H1 (cell line): ENCODE measurements around the gene PUS3. TPM values are rescaled to one million over a fixed set of nuclear protein-coding genes. Genes with fewer than 3 reads are reported as not detected.

Experiments
- CBX8 ChIP-seq: fragments of 300-800, 300-1000 bp; sonication (generic); IDR thresholded peaks from 2 replicates; pipeline ENCODE4 v1.7.1; 2016; ENCODE audit warnings: low read depth, low read length, borderline replicate concordance
- EZH2 ChIP-seq: fragments of 200-600 bp; sonication (generic); IDR thresholded peaks from 2 replicates; pipeline ENCODE4 v1.7.1; 2012; ENCODE audit warnings: low read depth, mild to moderate bottlenecking, moderate library complexity, low read length, inconsistent platforms; ENCODE audit not compliant: severe bottlenecking
- POU5F1 ChIP-seq: IDR thresholded peaks from 2 replicates; pipeline ENCODE4 v1.6.1; 2011; ENCODE audit warnings: low read depth, mild to moderate bottlenecking, low read length, moderate library complexity
- SAP30 ChIP-seq: fragments of 300-600 bp; sonication (generic); IDR thresholded peaks from 2 replicates; pipeline ENCODE4 v1.7.1; 2012; ENCODE audit warnings: low read length, moderate library complexity, mild to moderate bottlenecking, inconsistent platforms; ENCODE audit not compliant: insufficient read depth, insufficient replicate concordance
- polyA plus RNA-seq, 7 experiments: library from polyadenylated mRNA; depleted of rRNA in 3 of 7; stranded (reverse) in 5 of 7; unstranded in 2 of 7; fragments of >200 nt in 5 of 7; fragments of 200-250 nt in 2 of 7; gene quantifications; 1 replicate in 5 of 7; 2 replicates in 1 of 7; 4 replicates in 1 of 7; pipeline versions ENCODE4 v1.2.1 to v1.2.3, GENCODE V29; 2011 to 2013; ENCODE audit warnings: missing spikeins in 2 of 7, mixed read lengths in 2 of 7
- total RNA-seq: library from RNA; stranded (reverse); fragmentation: NEBNext Ultra II Directional; extraction: Animal tissue kit (Norgen Biotek cat#: 25700); gene quantifications from 2 replicates; pipeline ENCODE4 v1.2.1, GENCODE V29; 2021

The PUS3 gene
- total and polyA plus RNA-seq, 2 of the 8 experiments (the other 6 are each of a cell fraction or from before 2014, with no cell fraction given): 8.7 to 22.6 TPM

DNA sequence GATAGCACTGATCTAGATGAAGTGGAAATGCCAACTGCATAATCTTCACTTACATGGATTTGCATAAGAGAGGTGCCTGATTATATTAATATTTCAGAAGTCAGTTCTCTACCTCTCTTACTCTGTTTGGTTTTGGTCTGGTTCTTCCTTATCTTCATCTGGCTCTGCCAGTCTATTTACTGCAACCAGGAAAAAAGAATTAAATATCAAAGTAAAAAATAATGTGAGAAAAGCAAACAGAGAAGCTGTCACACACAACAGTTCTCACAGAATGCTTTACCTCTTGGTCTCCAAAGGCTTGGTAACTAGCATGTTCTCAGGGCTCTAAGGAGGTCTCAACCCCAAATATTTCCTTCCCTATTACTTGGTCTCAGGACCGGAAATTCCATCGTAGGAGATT is 49.6 kb upstream of the PUS3 start (continued):
- no peak for TF ChIP-seq POU5F1
- no peak for TF ChIP-seq SAP30
- no peak for TF ChIP-seq EZH2
- TF ChIP-seq CBX8: no peak
